Breast epithelium (tissue), 3 donors: ENCODE results near the gene OASL.

ENCODE experiments used
- CTCF ChIP-seq, 3 donors: fragments of 450-650 bp; IDR thresholded peaks; one replicate each; pipeline ENCODE4 v1.5.1; 2016 to 2017; ENCODE audit warnings: antibody characterized with exemption in 3 of 3, mild to moderate bottlenecking in 3 of 3, moderate library complexity in 3 of 3
- POLR2A ChIP-seq: fragments of 450-650 bp; IDR thresholded peaks from one replicate; pipeline ENCODE4 v1.6.1; 2016; ENCODE audit warnings: antibody characterized with exemption, mild to moderate bottlenecking, moderate library complexity
- POLR2AphosphoS5 ChIP-seq, 3 donors: sonication (generic); formaldehyde crosslinking; IDR thresholded peaks; one replicate each; pipeline ENCODE4 v1.6.1; 2017; ENCODE audit warnings: antibody characterized with exemption in 3 of 3

GRCh38 chr12:121085506-121086353 is 46.7 kb upstream of the OASL start:
- TF ChIP-seq POLR2A (no peak), POLR2AphosphoS5 (IDR thresholded peaks at IDR 0.05) (no peak), CTCF (IDR thresholded peaks at IDR 0.05) (no peak)
